ENCODE data around the gene BCR.
A peak's percentile ranks its signal among the peaks of the same experiment; 100 is the strongest.

Gene BCR

DNA sequence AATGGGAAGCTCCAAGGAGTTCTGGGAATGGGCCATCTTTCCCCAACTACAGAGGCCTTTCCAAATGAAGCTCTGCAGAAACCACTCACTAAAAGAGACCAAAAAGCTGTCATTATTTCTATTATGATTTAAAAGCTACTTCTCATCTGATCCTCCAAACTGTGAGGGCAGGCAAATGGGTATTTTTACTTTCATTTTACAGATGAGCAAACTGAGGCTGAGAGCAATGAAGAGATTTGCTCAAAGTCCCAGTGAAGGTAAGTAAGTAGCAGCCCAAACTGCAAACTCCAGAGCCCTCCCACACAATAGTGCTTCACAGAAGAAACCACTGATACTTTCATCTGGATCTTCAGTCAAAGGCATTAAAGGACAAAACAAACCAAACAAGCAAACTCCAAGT is 39.9 kb upstream of the BCR start:
- no peaks in the 10 kb centered on the region for H3K36me3 ChIP-seq (ENCODE audit: control insufficient read depth, insufficient read depth, low read length)
- no peak for DNase-seq
- H3K9me3 ChIP-seq (ENCODE audit: control insufficient read depth, low read length): no peaks in the 10 kb centered on the region
- peaks cover 62% of the 10 kb centered on the region for H3K4me1 ChIP-seq (ENCODE audit: control insufficient read depth, insufficient read depth, low read length, poor library complexity, severe bottlenecking)
- no peak overlapping the region for H3K4me3 ChIP-seq (ENCODE audit: insufficient read depth, low read depth, low read length, poor library complexity, severe bottlenecking)
- no peak overlapping the region for H3K27ac ChIP-seq (ENCODE audit: insufficient read depth, low read length, poor library complexity, severe bottlenecking)
- no peaks in the 10 kb centered on the region for H3K27me3 ChIP-seq (replicated peaks; ENCODE audit: control insufficient read depth, insufficient read depth, low read length, poor library complexity, severe bottlenecking)

- DNase-seq: no peak
- Histone ChIP-seq H3K27me3 (replicated peaks; ENCODE audit: control insufficient read depth, insufficient read depth, low read length, poor library complexity, severe bottlenecking) (no peaks in the 10 kb centered on the region), H3K36me3 (ENCODE audit: control insufficient read depth, insufficient read depth, low read length) (no peaks in the 10 kb centered on the region), H3K9me3 (ENCODE audit: control insufficient read depth, low read length) (no peaks in the 10 kb centered on the region), H3K27ac (ENCODE audit: insufficient read depth, low read length, poor library complexity, severe bottlenecking) (peak overlapping the region; percentile 76), H3K4me3 (ENCODE audit: insufficient read depth, low read depth, low read length, poor library complexity, severe bottlenecking) (no peak overlapping the region), H3K4me1 (ENCODE audit: control insufficient read depth, insufficient read depth, low read length, poor library complexity, severe bottlenecking) (peaks cover 51% of the 10 kb centered on the region)
These were observed 37.7 kb upstream of the BCR start for GRCh38 chr22:23142546-23143105.

DNA sequence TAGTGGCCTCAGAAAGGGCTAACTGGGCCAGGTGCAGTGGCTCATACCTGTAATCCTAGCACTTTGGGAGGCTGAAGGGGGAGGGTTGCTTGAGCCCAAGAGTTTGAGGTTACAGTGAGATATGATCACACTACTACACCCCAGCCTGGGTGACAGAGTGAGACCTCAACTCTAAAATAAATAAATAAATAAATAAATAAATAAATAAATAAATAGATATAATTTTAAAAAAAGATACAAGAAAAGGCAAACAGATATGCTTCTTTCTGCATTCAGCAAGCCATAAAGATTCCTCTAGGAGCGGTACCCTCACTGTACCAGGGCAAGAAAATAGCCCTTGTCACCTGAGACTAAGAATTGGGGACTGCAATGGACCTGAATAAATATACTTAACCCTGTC is 37.2 kb upstream of the BCR start:
- H3K36me3 ChIP-seq (ENCODE audit: control insufficient read depth, insufficient read depth, low read length): no peaks in the 10 kb centered on the region
- peak overlapping the region; percentile 76 for H3K27ac ChIP-seq (ENCODE audit: insufficient read depth, low read length, poor library complexity, severe bottlenecking)
- no peaks in the 10 kb centered on the region for H3K27me3 ChIP-seq (replicated peaks; ENCODE audit: control insufficient read depth, insufficient read depth, low read length, poor library complexity, severe bottlenecking)
- DNase-seq: no peak
- no peak overlapping the region for H3K4me3 ChIP-seq (ENCODE audit: insufficient read depth, low read depth, low read length, poor library complexity, severe bottlenecking)
- H3K4me1 ChIP-seq (ENCODE audit: control insufficient read depth, insufficient read depth, low read length, poor library complexity, severe bottlenecking): peaks cover 47% of the 10 kb centered on the region
- no peaks in the 10 kb centered on the region for H3K9me3 ChIP-seq (ENCODE audit: control insufficient read depth, low read length)

GRCh38 chr22:23144432-23144831 is 35.9 kb upstream of the BCR start:
- no peaks in the 10 kb centered on the region for H3K27me3 ChIP-seq (replicated peaks; ENCODE audit: control insufficient read depth, insufficient read depth, low read length, poor library complexity, severe bottlenecking)
- H3K4me3 ChIP-seq (ENCODE audit: insufficient read depth, low read depth, low read length, poor library complexity, severe bottlenecking): peak overlapping the region; percentile 37
- DNase-seq: no peak
- H3K9me3 ChIP-seq (ENCODE audit: control insufficient read depth, low read length): no peaks in the 10 kb centered on the region
- peak overlapping the region; percentile 79 for H3K27ac ChIP-seq (ENCODE audit: insufficient read depth, low read length, poor library complexity, severe bottlenecking)
- no peaks in the 10 kb centered on the region for H3K36me3 ChIP-seq (ENCODE audit: control insufficient read depth, insufficient read depth, low read length)
- peaks cover 37% of the 10 kb centered on the region for H3K4me1 ChIP-seq (ENCODE audit: control insufficient read depth, insufficient read depth, low read length, poor library complexity, severe bottlenecking)

- Histone ChIP-seq H3K36me3 (ENCODE audit: control insufficient read depth, insufficient read depth, low read length) (no peaks in the 10 kb centered on the region), H3K4me3 (ENCODE audit: insufficient read depth, low read depth, low read length, poor library complexity, severe bottlenecking) (peak within 1 kb of the TSS; percentile 37), H3K9me3 (ENCODE audit: control insufficient read depth, low read length) (no peaks in the 10 kb centered on the region), H3K27ac (ENCODE audit: insufficient read depth, low read length, poor library complexity, severe bottlenecking) (peak within 1 kb of the TSS; percentile 79), H3K4me1 (ENCODE audit: control insufficient read depth, insufficient read depth, low read length, poor library complexity, severe bottlenecking) (peaks cover 33% of the 10 kb centered on the region), H3K27me3 (replicated peaks; ENCODE audit: control insufficient read depth, insufficient read depth, low read length, poor library complexity, severe bottlenecking) (no peaks in the 10 kb centered on the region)
- DNase-seq: peak; percentile 93 to 98 (median 98)
These were observed 35.1 kb upstream of the BCR start, which contains the start of gene RAB36 for GRCh38 chr22:23144932-23145877. Gene RAB36, plus strand, starts transcription at chr22:23145477. Its CDS starts 1,140 bp downstream, at chr22:23146617.

DNA sequence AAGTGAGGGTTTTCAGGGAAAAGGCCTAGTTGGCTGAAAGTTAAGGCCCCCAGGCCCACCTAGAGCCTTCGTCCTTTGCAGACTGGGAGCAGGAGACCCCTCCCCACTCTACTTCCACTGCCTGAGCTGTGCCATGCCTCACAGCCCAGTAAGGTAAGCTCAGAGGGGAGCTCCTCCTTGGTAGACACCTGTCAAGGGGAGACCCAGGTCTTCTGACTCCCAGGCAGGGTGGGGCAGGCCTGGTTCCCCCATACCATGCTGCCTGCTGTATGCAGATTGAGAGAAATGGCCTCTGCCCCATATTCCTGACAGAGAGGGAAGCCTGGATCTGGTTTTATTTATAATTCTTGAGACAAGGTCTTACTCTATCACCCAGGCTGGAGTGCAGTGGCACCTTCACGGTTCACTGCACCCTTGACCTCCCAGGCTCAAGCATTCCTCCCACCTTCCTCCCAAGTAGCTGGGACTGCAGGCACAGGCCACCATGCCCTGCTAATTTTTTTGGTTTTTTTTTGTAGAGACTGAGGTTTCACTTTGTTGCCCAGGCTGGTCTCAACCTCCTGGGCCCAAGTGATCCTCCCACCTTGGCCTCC is 34.3 kb upstream of the BCR start:
- H3K9me3 ChIP-seq (ENCODE audit: control insufficient read depth, low read length): no peaks in the 10 kb centered on the region
- peak overlapping the region; percentile 79 for H3K27ac ChIP-seq (ENCODE audit: insufficient read depth, low read length, poor library complexity, severe bottlenecking)
- no peaks in the 10 kb centered on the region for H3K27me3 ChIP-seq (replicated peaks; ENCODE audit: control insufficient read depth, insufficient read depth, low read length, poor library complexity, severe bottlenecking)
- DNase-seq: no peak
- H3K4me1 ChIP-seq (ENCODE audit: control insufficient read depth, insufficient read depth, low read length, poor library complexity, severe bottlenecking): peaks cover 30% of the 10 kb centered on the region
- H3K36me3 ChIP-seq (ENCODE audit: control insufficient read depth, insufficient read depth, low read length): no peaks in the 10 kb centered on the region
- no peak overlapping the region for H3K4me3 ChIP-seq (ENCODE audit: insufficient read depth, low read depth, low read length, poor library complexity, severe bottlenecking)

- peaks cover 25% of the 10 kb centered on the region for H3K4me1 ChIP-seq (ENCODE audit: control insufficient read depth, insufficient read depth, low read length, poor library complexity, severe bottlenecking)
These were observed 33.7 kb upstream of the BCR start for GRCh38 chr22:23146478-23147205.

DNA sequence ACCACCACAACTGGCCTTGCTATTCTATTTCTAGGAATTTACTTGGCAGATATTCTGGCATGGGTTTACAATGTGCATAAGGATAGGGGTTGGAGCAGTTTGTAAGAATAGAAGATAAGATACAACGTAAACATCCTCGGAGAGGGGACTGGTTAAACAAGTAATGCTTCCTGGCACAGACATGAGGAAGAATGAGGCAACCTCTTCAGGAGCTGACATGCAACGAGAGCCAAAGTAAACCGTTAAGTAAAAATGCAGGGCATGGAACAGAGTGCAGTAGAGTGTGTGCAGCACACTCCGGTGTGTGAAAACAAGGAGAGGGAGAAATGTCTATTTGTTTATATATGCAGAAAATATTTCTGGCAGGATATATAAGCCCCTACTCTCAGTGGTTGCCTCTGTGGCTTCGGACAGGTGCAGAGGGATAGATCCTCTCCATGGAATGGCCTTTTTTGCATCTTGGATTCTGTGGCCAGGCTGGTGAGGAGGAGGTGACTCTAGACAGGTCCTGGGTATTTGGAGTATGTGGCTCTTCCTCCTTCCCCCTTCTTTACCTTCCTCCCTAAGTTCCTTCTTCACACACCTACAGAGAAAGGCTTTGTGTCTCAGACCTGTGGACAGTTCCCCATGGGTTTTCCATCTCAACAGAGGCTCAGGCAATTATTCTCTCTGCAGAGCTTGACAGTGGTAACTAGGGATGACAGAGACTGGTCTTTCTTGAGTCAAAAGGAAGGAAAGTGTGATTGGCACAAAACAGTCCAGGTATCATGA is 32.5 kb upstream of the BCR start:
- Histone ChIP-seq H3K9me3 (ENCODE audit: control insufficient read depth, low read length) (no peaks in the 10 kb centered on the region), H3K27me3 (replicated peaks; ENCODE audit: control insufficient read depth, insufficient read depth, low read length, poor library complexity, severe bottlenecking) (no peaks in the 10 kb centered on the region), H3K4me1 (ENCODE audit: control insufficient read depth, insufficient read depth, low read length, poor library complexity, severe bottlenecking) (peaks cover 16% of the 10 kb centered on the region), H3K4me3 (ENCODE audit: insufficient read depth, low read depth, low read length, poor library complexity, severe bottlenecking) (no peak overlapping the region), H3K36me3 (ENCODE audit: control insufficient read depth, insufficient read depth, low read length) (no peaks in the 10 kb centered on the region), H3K27ac (ENCODE audit: insufficient read depth, low read length, poor library complexity, severe bottlenecking) (no peak overlapping the region)
- no peak for DNase-seq

More at GRCh38 chr22:23146478-23147205, 33.7 kb upstream of the BCR start:
- Histone ChIP-seq H3K27ac (ENCODE audit: insufficient read depth, low read length, poor library complexity, severe bottlenecking) (no peak overlapping the region), H3K4me3 (ENCODE audit: insufficient read depth, low read depth, low read length, poor library complexity, severe bottlenecking) (no peak overlapping the region), H3K27me3 (replicated peaks; ENCODE audit: control insufficient read depth, insufficient read depth, low read length, poor library complexity, severe bottlenecking) (no peaks in the 10 kb centered on the region), H3K36me3 (ENCODE audit: control insufficient read depth, insufficient read depth, low read length) (no peaks in the 10 kb centered on the region), H3K9me3 (ENCODE audit: control insufficient read depth, low read length) (no peaks in the 10 kb centered on the region)
- no peak for DNase-seq

- DNase-seq: no peak
- H3K27ac ChIP-seq (ENCODE audit: insufficient read depth, low read length, poor library complexity, severe bottlenecking): no peak overlapping the region
- H3K4me1 ChIP-seq (ENCODE audit: control insufficient read depth, insufficient read depth, low read length, poor library complexity, severe bottlenecking): peaks cover 10% of the 10 kb centered on the region
- H3K27me3 ChIP-seq (replicated peaks; ENCODE audit: control insufficient read depth, insufficient read depth, low read length, poor library complexity, severe bottlenecking): no peaks in the 10 kb centered on the region
- H3K4me3 ChIP-seq (ENCODE audit: insufficient read depth, low read depth, low read length, poor library complexity, severe bottlenecking): no peak overlapping the region
- no peaks in the 10 kb centered on the region for H3K9me3 ChIP-seq (ENCODE audit: control insufficient read depth, low read length)
- H3K36me3 ChIP-seq (ENCODE audit: control insufficient read depth, insufficient read depth, low read length): no peaks in the 10 kb centered on the region
These were observed 30.5 kb upstream of the BCR start for GRCh38 chr22:23149743-23150238.

All from effector memory CD4-positive, alpha-beta T cell (primary cell).